Measurements from ENCODE around the gene PDHX. TPM values are rescaled to one million over a fixed set of nuclear protein-coding genes. Genes with fewer than 3 reads are reported as not detected.

The PDHX gene
- total and polyA plus RNA-seq, 11 donors: 74.0 to 204 (median 127) TPM

DNA sequence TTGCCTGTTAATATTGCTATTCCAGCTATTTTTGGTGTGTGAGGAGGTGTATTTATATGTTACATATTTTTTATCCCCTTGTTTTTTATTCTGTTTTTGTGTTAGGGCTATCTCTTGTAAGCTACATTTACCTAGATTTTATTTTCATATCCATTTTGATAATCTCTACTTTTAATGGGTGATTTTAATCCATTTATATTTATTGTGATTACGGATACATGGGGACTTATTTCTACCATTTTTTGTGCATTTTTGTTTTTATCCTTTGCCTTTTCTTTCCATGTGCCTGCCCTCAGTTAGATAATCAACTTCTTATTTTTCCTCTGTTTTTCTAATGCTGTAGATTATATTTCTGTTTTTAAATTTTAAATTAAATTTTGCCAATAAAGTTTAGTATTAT lies 28.3 kb downstream of the PDHX start:
- Histone ChIP-seq H3K9me3 (peaks cover 0 to 19% (median 7%) of the 10 kb centered on the region in 12 donors), H3K4me3 (no peak overlapping the region), H3K36me3 (peaks cover 0 to 8% (median 0%) of the 10 kb centered on the region in 9 donors), H3K27ac (no peak overlapping the region), H3K27me3 (no peaks in the 10 kb centered on the region), H3K4me1 (peaks cover 0 to 22% (median 10%) of the 10 kb centered on the region in 12 donors)
- TF ChIP-seq, protein P1, sequence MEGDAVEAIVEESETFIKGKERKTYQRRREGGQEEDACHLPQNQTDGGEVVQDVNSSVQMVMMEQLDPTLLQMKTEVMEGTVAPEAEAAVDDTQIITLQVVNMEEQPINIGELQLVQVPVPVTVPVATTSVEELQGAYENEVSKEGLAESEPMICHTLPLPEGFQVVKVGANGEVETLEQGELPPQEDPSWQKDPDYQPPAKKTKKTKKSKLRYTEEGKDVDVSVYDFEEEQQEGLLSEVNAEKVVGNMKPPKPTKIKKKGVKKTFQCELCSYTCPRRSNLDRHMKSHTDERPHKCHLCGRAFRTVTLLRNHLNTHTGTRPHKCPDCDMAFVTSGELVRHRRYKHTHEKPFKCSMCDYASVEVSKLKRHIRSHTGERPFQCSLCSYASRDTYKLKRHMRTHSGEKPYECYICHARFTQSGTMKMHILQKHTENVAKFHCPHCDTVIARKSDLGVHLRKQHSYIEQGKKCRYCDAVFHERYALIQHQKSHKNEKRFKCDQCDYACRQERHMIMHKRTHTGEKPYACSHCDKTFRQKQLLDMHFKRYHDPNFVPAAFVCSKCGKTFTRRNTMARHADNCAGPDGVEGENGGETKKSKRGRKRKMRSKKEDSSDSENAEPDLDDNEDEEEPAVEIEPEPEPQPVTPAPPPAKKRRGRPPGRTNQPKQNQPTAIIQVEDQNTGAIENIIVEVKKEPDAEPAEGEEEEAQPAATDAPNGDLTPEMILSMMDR (IDR thresholded peaks at IDR 0.05): no peak
- TF ChIP-seq POLR2A (IDR thresholded peaks at IDR 0.05): no peak
- intact Hi-C loops (cut with DNase I): no loop called here
- 95 to 100% (median 97%) methylated on average over 1 of the region's 1 CpG for WGBS, 4 donors
- DNase-seq: no peak
- ATAC-seq: no peak

DNA sequence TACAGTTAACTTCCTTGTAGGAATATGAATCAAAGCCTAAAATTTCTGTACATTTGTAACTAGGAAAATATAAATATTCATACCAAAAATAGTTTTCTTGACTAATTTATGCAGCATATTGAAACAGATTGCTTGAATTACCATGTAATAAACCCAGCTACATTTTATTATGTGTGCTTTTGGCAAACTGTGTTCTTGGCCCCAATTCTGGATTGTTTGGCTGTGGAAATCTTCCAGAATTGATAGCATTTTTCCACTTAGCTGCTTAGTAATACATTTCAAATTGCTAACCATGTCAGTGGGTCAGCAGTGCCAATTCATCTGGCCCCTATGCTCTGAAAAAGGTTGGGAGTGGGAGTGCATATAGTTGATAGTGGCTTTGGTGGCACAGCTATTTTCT lies 32.3 kb downstream of the PDHX start:
- Histone ChIP-seq H3K36me3 (peaks cover 0 to 12% (median 0%) of the 10 kb centered on the region in 9 donors), H3K27me3 (no peaks in the 10 kb centered on the region), H3K27ac (no peak overlapping the region), H3K9me3 (peaks cover 0 to 18% (median 7%) of the 10 kb centered on the region in 12 donors), H3K4me3 (no peak overlapping the region), H3K4me1 (peaks cover 0 to 14% (median 8%) of the 10 kb centered on the region in 12 donors)
- ATAC-seq (no peak), DNase-seq (no peak)
- no peak for TF ChIP-seq POLR2A (IDR thresholded peaks at IDR 0.05)
- TF ChIP-seq, protein P1 (IDR thresholded peaks at IDR 0.05): no peak
- intact Hi-C loops (cut with DNase I): no loop called here

DNA sequence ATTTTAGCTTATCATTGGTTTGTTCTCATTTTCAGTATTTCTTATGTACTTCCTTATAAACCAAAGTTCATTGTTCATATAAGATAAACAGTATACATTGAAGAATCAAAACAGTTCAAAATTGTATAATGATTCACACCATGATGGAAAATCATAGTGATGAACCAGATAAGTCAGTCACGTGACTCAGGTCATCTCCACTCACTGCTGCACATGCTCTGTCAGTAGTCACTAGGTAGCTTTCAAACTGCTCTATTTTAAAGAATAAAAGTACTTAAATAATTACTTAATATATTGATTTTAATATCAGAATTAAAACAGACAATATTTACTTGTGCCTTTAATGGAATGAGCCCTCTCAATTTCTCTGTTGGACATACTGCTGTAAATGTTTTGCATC lies 37.5 kb downstream of the PDHX start:
- Histone ChIP-seq H3K9me3 (no peaks in the 10 kb centered on the region), H3K4me3 (no peak overlapping the region), H3K27me3 (no peaks in the 10 kb centered on the region), H3K36me3 (peaks cover 0 to 26% (median 0%) of the 10 kb centered on the region in 9 donors), H3K4me1 (peaks cover 0 to 3% (median under 1%) of the 10 kb centered on the region in 12 donors), H3K27ac (no peak overlapping the region)
- 90 to 97% (median 95%) methylated on average over 1 of the region's 1 CpG for WGBS, 4 donors
- intact Hi-C loops (cut with DNase I): no loop called here
- TF ChIP-seq, protein P1 (IDR thresholded peaks at IDR 0.05): no peak
- TF ChIP-seq POLR2A (IDR thresholded peaks at IDR 0.05): no peak
- no peak for ATAC-seq
- DNase-seq: no peak

DNA sequence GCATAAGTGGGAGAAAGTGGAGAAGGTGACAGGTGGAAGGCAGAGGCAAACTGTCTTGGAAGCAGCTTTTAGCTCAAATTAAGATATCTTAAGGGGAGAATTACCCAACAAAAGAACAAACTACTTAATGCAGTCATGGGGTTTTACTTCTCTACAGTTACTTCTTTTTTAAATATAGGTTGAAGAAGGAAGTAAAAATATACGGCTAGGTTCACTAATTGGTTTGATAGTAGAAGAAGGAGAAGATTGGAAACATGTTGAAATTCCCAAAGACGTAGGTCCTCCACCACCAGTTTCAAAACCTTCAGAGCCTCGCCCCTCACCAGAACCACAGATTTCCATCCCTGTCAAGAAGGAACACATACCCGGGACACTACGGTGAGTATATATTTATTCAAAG lies 40.8 kb downstream of the PDHX start:
- no peak for TF ChIP-seq POLR2A (IDR thresholded peaks at IDR 0.05)
- TF ChIP-seq, protein P1 (IDR thresholded peaks at IDR 0.05): no peak
- no peak for ATAC-seq
- intact Hi-C loops (cut with DNase I): no loop called here
- H3K9me3 ChIP-seq: no peaks in the 10 kb centered on the region
- peaks cover 0 to 31% (median 9%) of the 10 kb centered on the region in 9 donors for H3K36me3 ChIP-seq
- peaks cover 0 to 12% (median under 1%) of the 10 kb centered on the region in 12 donors for H3K4me1 ChIP-seq
- no peaks in the 10 kb centered on the region for H3K27me3 ChIP-seq
- no peak overlapping the region for H3K4me3 ChIP-seq
- WGBS, 4 donors: 91 to 95% (median 92%) methylated on average over 5 of the region's 5 CpGs
- H3K27ac ChIP-seq: no peak overlapping the region
- no peak for DNase-seq

All from heart left ventricle (tissue), 16 donors.